ENCODE data around the gene E2F8. TPM values are rescaled to one million over a fixed set of nuclear protein-coding genes. Genes with fewer than 3 reads are reported as not detected.
"Not testable (repeated sequence)": the region's sequence is repeated elsewhere in the genome, so short reads cannot be mapped to it uniquely, and the experiment has no call there.

Gene E2F8
- total and polyA plus RNA-seq, 3 donors from 2014 or later, result 1.1 to 5.3 (median 1.3) TPM

DNA sequence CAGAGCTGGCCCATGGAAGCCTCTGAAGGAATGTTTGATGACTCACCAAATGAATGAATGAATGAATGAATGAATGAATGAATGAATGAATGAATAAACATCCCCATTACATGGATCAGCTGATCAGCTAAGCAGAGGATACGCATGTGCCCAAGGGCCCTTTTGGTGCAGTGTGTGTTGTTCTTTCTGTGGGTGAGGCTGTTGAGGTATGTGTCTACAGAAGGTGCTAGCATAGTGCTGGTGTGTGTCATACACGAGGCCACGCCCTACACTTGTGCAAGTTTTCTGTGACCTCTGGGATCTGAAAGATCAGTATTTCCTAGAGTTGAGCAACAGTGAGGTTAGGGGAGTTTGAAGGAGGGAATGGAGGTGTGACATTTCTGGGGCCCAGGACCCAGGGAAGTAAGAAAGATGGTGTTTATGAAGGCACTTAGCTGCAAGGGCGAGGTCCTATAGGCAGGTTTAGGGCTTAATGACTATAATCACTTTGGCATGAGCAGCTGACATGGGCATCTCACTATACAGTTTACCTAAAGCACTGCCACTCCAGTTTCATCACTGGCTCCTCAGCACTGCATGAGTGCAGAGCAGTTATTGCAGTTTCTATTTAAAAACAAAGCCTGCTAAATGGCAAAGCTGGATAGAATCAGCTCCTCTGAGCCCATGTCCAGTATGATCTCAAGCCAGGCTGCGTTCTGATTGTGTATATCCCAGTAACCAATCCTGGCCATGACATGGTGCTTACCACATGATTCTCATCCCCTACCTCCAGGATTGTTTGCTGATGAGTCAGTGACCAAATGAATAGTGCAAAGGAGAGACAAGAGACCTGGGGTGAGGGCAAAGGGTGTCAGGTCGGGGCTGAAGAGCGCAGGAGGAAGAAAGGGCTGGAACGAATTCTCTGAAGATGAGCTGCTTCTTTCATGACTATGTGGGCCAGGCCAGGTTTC, 36.4 kb upstream of the E2F8 start:
- no peaks in the 10 kb centered on the region for H3K36me3 ChIP-seq (ENCODE audit: low read depth, missing control alignments)
- intact Hi-C loops (cut with DNase I; ENCODE audit: low total_unique reads), result no loop called here
- 91 to 94% methylated on average over 8 of the region's 8 CpGs for WGBS, 2 donors
- no peaks in the 10 kb centered on the region for H3K27me3 ChIP-seq
- H3K4me1 ChIP-seq, result no peaks in the 10 kb centered on the region
- H3K4me3 ChIP-seq, result no peak overlapping the region
- no peaks in the 10 kb centered on the region for H3K9me3 ChIP-seq
- DNase-seq, result no peak
- TF ChIP-seq, protein P1, sequence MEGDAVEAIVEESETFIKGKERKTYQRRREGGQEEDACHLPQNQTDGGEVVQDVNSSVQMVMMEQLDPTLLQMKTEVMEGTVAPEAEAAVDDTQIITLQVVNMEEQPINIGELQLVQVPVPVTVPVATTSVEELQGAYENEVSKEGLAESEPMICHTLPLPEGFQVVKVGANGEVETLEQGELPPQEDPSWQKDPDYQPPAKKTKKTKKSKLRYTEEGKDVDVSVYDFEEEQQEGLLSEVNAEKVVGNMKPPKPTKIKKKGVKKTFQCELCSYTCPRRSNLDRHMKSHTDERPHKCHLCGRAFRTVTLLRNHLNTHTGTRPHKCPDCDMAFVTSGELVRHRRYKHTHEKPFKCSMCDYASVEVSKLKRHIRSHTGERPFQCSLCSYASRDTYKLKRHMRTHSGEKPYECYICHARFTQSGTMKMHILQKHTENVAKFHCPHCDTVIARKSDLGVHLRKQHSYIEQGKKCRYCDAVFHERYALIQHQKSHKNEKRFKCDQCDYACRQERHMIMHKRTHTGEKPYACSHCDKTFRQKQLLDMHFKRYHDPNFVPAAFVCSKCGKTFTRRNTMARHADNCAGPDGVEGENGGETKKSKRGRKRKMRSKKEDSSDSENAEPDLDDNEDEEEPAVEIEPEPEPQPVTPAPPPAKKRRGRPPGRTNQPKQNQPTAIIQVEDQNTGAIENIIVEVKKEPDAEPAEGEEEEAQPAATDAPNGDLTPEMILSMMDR (IDR thresholded peaks at IDR 0.05), result no peak
- no peak for TF ChIP-seq POLR2A (IDR thresholded peaks at IDR 0.05)
- H3K27ac ChIP-seq, result no peak overlapping the region

DNA sequence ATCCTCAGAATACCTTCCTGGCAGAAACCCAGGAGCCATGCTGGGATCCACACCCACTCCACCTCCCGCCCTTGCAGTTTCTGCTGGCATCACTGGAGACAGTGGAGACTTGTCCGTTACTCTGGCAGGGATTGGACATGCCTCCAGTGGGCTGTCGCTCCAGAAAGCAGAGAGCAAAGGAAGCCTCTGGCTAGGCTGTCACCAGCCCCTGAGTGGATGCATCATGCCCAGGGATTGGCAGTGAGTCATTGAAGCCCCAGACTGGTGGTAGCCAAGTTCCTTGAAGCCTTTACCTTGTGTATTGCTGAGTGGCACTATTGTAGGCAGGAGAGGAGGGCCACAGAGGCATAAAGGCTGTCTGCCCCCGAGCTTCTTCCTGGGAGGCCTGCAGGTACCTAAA, 34.8 kb upstream of the E2F8 start:
- 81 to 82% methylated on average over 3 to 4 of the region's 4 CpGs for WGBS, 2 donors
- no peak overlapping the region for H3K27ac ChIP-seq
- H3K4me3 ChIP-seq, result no peak overlapping the region
- DNase-seq, result no peak
- TF ChIP-seq, protein P1 (IDR thresholded peaks at IDR 0.05), result no peak
- TF ChIP-seq POLR2A (IDR thresholded peaks at IDR 0.05), result no peak
- no peaks in the 10 kb centered on the region for H3K9me3 ChIP-seq
- H3K27me3 ChIP-seq, result no peaks in the 10 kb centered on the region
- intact Hi-C loops (cut with DNase I; ENCODE audit: low total_unique reads), result no loop called here
- H3K36me3 ChIP-seq (ENCODE audit: low read depth, missing control alignments), result no peaks in the 10 kb centered on the region
- no peaks in the 10 kb centered on the region for H3K4me1 ChIP-seq

DNA sequence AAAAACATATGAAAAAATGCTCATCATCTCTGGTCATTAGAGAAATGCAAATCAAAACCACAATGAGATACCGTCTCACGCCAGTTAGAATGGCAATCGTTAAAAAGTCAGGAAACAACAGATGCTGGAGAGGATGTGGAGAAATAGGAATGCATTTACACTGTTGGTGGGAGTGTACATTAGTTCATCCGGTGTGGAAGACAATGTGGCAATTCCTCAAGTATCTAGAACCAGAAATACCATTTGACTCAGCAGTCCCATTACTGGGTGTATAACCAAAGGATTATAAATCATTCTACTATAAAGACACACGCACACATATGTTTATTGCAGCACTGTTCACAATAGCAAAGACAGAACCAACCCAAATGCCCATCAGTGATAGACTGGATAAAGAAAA, 32.5 kb upstream of the E2F8 start:
- WGBS, 2 donors, result 90 to 94% methylated on average over 5 of the region's 5 CpGs
- DNase-seq; intact Hi-C loops (cut with DNase I; ENCODE audit: low total_unique reads); H3K27ac ChIP-seq; H3K36me3 ChIP-seq (ENCODE audit: low read depth, missing control alignments); H3K27me3 ChIP-seq; H3K4me1 ChIP-seq; H3K9me3 ChIP-seq; H3K4me3 ChIP-seq: not testable (repeated sequence)

DNA sequence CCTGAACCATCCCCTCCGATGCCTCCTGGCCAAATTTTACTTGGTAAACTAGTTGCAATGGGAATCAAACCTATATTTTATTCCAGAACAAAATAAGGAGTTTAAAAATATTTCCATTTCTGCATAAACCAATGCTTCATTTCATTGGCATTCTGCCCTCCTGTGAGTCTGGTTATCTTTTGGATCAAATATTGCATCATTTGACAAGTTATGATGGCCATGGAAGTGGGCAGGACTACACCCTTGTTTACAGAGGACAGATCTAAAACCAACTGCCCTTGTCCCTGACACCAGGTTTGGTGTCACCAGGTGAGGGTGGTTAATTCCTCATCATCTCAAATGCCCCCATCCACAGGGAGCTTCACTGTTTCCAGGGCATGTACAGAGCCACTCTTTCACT, 28.2 kb upstream of the E2F8 start:
- H3K4me1 ChIP-seq, result no peaks in the 10 kb centered on the region
- no peak overlapping the region for H3K27ac ChIP-seq
- TF ChIP-seq POLR2A (IDR thresholded peaks at IDR 0.05), result no peak
- TF ChIP-seq, protein P1 (IDR thresholded peaks at IDR 0.05), result no peak
- 92 to 93% methylated on average over 1 of the region's 1 CpG for WGBS, 2 donors
- H3K9me3 ChIP-seq, result no peaks in the 10 kb centered on the region
- intact Hi-C loops (cut with DNase I; ENCODE audit: low total_unique reads), result no loop called here
- no peak overlapping the region for H3K4me3 ChIP-seq
- H3K36me3 ChIP-seq (ENCODE audit: low read depth, missing control alignments), result no peaks in the 10 kb centered on the region
- no peak for DNase-seq
- H3K27me3 ChIP-seq, result no peaks in the 10 kb centered on the region

DNA sequence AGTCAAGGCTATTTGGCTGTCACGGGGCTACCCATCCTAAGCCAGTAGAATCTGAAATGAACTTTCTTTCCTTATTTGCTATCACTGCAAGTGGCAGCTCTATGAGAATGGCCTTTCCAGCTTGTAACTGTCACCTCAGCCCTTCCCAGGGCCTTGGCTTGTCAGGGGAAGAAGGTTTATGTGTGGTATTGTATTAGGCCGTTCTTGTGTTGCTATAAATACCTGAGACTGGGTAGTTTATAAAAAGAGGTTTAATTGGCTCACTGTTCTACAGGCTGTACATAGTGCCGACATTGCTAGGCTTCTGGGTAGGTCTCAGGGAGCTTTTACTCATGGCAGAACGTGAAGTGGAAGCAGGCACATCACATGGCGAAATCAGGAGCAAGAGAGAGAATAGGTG, 26.8 kb upstream of the E2F8 start:
- Histone ChIP-seq H3K36me3 (ENCODE audit: low read depth, missing control alignments) (no peaks in the 10 kb centered on the region), H3K4me3 (no peak overlapping the region), H3K4me1 (no peaks in the 10 kb centered on the region), H3K9me3 (no peaks in the 10 kb centered on the region), H3K27me3 (no peaks in the 10 kb centered on the region), H3K27ac (no peak overlapping the region)
- TF ChIP-seq POLR2A (IDR thresholded peaks at IDR 0.05), result no peak
- TF ChIP-seq, protein P1 (IDR thresholded peaks at IDR 0.05), result no peak
- DNase-seq, result no peak
- WGBS, 2 donors, result 84 to 90% methylated on average over 5 of the region's 5 CpGs
- intact Hi-C loops (cut with DNase I; ENCODE audit: low total_unique reads), result no loop called here

Data from testis (tissue), 3 donors.